T-helper 1 cell (primary cell): ENCODE results near the gene MTCL3.
"Not testable (repeated sequence)": the region's sequence is repeated elsewhere in the genome, so short reads cannot be mapped to it uniquely, and the experiment has no call there.

ENCODE experiments used
- DNase-seq, 5 donors: peaks; one replicate each; pipeline ENCODE4 v3.0.0-alpha.2; 2012 to 2020

MTCL3 gene

DNA sequence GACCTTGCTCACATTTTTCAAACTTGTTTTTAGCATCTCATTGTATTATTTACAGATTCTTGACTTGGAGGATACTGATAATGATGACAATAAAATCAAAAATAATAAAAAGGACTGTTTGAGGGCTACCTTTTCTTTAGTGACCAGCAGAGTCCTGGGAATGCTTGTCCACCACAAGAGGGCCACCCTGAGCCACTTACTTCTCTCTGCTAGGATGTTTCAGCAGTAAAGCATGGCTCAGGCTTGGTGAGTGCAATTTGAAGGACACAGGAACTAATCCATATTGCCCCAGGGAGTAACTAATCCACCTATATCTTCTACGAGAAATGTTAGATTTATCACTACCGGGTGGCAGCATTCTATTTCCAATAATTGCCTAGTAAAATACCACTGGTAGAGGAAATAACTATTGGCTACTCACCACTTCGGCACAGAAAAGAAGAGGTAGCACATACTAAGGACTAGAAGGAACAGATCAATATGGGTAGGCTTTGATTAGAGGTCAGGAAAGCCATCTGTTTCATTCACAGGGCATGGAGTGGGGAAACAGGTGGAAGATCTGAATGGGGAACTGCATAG is 54.2 kb downstream of the MTCL3 start:
- DNase-seq: peak; percentile 13 to 57 (median 34)

DNA sequence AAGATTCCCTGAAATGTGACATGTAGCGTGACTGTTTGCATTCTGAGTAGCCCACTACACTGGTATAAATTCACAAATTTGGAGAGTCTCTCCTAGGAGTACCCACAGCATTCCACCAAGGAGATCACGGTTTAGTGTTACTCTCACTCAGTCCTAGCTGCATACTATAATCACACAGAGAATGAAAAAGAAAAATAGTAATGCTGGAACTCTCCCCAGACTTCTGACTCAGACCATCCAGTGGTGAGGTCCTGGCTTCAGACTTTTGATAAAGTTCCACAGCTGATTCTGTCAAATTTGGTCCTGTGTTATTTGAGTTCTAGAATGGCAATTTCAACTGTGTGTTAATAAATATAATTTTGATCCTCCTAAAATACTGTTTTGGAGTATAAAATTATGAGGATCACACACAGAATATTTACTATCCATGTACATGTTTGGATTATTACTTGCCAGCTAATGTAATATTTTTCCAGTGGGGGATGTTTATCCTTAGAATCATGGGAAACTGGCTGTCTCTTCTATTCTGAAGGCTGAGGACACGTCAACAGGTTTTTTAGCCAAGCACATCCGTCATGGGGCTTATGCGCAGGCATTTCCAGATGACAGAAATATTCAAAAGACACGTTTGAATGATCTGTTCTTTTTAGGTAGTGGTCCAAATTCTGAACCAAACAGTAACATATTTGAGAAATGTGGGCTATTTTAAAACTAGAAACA is 54.8 kb downstream of the MTCL3 start:
- no peak for DNase-seq

DNA sequence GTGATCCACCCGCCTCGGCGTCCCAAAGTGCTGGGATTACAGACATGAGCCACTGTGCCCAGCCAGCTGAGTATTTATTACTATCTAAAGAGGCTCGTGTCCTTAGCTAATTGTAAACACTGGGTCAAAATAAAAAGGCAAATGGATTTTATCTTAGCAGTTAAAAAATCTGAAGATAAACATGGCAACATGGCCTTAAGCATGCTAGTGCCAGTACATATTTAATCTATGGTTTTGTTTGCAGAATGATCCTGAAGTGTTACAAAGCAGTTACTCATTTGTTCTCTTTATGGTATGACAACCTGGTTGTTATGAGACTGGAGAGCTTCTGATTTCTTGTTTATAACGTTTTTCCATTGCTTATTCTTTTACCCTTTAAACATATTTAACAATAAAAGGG is 56.1 kb downstream of the MTCL3 start:
- DNase-seq: no peak

DNA sequence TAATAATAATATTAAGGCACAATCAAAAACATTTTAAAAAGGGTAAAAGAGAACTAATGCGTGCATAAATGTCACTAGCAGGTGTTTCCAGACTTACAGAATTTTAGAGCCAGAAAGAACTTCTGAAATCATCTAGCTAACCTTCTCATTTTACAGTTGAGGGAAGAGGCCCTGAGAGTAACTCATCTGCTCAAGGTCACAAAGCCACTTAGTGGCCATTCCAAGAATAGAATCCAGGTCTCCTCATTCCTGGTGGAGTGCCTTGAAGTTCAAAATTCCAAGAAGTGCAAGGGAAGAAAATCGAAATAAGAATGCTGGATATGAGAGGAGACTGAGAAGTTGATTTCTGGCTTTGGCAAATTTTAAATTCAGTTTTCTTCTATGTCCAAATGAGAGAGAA is 56.8 kb downstream of the MTCL3 start:
- DNase-seq: no peak

DNA sequence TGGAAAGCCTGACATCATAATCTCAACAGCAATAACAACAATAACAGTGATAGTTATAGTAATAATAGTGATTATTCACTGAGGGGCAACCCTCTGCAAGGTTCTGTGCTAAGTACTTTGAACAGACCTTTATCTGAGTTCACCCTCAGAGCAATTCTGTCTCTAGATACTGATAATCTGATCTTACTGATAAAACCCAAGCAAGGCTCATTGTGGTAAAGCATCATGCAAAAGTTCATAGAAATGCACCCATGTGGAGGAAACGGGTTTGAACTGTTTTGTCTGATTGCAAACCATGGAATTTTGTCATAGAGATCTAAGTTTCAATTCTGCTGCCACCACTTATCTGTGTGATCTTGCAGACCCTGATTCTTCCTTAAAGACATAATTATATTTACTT is 58.7 kb downstream of the MTCL3 start:
- peak in 1 of 5 donors; percentile 20 for DNase-seq

DNA sequence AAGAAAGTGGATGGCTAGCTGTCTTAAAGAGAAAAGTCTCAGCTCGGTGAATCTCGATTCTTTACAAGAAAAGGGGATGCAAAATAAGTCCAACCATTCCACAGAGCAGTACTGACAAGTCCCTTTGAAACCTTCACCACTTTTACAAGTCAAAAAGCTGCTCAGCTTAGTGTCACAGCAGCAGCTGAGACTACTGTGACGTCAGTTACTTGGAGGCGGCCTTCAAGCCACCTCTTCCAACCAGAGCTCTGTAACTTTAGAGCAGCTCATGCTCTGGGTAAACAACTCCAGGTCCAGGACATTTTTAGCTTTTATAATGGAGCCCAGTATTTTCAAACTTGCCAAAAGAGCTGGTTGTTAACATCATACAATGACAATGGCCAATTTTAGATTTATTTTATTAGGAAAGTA is 59.9 kb downstream of the MTCL3 start, which contains the start of gene KIAA0408:
Gene KIAA0408 (minus strand): TSS at position 159 of the 411 bp plus-strand sequence. CDS start 5,408 bp downstream, outside the sequence.
- DNase-seq: no peak

DNA sequence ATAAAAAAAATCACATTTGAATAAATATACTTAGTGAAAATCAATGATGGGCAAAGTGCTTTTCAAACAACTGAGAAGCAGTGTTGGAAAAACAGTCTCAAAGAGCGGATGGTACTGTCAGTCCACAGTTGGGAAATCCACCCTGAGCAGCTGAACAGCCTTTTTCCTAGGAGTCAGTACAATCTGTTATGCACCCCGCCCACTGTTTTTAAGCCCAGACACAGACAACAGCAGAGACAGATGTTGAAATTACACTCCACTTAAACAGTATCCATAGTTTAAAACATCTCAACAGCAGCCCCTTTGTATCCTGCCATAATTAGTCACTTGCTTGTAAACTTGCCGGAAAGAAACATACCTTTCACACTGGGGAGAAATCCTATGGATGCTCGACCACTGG is 60.3 kb downstream of the MTCL3 start:
- no peak for DNase-seq

DNA sequence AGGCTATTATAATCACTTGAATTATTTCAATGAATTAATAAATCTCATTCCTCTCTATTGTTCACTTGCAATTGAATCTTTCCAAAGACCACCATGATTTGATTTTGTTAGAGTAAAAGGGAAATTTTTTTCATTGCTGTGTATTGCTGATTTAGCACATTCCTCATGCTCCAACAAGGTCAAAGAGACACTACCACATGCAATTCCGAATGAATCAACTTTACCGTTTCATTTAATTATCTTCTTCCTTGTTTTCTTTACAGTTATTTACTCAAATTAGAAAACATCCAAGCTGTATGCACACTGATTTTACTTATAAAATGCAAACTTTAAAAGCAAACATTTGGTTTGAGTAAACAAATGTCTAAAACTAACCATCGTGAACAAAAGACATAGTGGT is 60.9 kb downstream of the MTCL3 start:
- DNase-seq: no peak

DNA sequence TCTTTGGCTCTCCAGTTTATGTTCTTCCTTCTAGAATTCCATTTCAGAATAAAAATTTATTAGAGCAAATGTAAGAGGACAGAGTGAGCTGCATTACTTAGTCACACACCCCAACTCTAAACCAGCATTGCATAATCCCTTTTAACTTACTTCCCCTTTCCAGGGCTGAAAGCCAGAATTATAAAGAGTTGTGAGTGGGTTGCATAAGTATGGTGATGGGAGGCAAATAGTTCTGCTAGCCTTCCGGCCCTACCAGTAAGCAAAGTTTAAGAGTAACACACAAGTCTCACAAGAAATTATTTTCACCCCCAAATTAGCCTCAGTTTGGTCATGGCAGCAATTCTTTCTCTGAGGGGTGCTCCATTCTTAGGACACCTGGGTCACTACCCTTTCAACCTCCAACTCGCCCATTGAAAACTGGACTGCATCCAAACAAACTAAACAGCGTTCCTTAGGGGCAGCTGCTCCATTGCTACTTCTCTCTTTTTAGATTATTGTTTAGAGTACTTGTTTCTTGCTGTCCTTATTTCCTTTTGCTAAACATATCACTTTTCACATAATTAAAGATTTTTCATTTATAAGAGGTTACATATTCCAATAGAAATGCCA is 61.6 kb downstream of the MTCL3 start:
- no peak for DNase-seq

DNA sequence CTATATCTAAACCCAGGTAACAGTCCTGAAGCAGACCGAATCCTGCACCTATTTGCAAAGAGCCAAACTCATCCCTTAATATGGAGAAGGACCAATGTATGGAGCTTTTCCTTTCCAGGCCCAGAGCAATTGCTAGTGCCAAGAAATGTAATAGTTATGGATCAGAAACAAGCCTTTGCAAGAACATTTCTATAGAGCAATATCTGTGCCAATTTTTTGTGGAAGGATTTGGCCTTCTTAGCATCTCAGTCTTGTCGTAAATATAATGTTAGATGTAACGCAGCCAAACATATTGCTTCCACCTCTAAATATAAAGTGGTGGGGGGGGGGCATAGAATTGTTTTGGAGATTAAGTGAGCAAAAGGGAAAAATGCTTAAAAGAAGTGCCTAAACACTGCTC is 62.7 kb downstream of the MTCL3 start:
- DNase-seq: no peak

DNA sequence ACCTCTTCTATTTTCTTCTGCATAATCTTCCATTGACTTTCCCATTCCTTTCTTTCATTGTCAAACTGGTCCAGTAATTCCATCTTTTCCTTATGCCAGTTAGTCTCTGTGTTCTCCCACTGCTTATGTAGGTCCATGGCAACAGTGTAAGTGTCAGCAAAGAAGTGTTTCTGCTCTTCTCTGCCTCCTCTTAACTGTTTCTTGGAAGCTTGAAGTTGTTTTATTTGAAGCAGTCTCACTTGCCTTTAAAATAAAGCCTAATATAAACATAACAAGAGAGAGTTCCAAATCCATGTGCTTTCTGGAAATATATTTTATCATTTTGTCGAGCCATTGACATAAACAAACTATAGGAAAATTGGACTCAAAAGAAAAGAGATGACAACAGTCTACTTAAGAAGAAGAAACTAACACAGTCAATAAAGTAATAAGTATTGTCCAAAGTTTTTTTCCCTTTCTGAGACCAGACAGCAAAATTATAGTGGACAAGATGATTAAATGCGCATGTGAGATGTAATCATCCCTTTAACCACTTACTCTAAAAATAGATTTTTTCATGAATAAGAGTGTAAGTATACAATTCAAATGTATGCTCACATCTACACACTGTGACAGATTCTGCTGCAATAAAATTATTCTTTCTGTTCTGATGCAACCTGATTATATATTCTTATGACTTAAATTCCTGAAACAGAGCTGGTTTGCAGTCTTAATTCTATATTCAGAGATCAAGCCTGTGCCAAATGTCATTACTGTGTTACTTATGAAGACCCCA is 65.1 kb downstream of the MTCL3 start:
- no peak for DNase-seq

DNA sequence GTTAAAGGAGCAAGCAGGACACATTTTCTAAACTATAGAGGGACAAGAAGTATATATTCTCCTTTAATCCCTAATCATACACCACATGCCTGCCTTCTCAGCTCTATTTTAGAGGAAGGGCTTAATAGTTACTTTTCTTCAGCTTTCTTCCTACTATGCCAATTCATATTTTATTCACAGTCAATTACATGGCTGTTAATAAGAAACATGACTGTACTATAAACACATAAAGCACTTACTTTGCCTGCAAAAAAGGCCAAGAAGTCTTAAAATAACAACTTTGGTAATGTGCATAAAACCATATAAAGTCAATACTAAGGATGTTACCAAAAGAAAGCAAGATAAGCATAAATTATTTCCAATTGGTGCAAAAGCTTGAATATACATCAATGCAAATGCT is 66.3 kb downstream of the MTCL3 start:
- DNase-seq: no peak

DNA sequence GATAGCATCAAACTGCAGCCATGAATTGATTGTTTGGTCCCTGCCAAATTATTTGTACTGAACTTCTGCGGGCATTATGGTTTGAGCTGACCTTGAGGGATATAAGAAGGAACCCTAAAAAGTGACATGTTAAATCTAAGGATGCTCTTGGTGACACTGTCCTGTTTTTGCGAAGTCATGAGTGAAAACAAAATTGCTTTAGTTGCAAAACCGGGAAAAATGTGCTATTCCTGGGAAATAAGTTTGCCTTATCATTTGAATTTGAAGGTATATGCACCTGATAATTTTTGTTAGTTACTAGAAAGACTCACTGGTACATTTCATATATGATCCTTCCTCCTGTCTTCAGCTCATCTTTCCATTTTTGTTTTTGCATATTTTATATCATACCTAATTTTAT is 67.7 kb downstream of the MTCL3 start:
- no peak for DNase-seq

DNA sequence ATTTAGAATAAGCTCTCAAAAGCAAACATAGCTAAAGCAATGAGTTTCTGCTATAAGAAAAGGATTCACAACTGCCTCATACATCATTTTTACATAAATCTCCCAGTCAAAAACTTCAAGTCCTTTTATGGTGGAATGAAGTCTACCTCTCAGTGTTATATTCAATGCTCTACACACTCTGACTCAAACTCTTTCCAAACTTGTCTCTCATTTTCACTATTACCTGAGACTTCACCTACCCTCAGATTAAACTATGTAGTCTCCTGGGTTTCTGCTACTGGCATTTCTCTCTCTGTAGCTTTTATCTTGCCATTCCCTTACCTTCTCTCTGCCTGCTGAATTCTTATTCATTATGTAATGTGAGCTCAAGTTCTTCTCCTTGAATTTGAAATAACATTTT is 71.4 kb downstream of the MTCL3 start:
- no peak for DNase-seq

DNA sequence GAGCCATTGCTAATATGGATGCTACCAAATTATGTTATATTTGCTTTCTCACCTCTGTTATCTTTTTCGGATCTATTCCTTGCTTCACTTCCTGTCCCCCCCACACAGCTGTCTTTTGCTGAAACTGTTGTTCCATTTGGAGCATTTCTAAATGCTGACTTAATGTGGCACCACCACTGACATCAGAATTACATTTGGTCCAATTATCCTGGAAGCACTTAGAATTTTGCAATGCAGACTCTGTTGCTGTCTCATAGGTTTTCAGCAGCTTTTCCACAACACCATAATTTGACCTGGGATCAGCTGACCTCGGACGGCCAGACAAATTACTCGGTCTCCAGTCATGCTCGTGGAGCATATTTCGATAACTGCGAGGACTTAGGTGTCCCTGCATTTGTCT is 72.8 kb downstream of the MTCL3 start:
- DNase-seq: no peak

DNA sequence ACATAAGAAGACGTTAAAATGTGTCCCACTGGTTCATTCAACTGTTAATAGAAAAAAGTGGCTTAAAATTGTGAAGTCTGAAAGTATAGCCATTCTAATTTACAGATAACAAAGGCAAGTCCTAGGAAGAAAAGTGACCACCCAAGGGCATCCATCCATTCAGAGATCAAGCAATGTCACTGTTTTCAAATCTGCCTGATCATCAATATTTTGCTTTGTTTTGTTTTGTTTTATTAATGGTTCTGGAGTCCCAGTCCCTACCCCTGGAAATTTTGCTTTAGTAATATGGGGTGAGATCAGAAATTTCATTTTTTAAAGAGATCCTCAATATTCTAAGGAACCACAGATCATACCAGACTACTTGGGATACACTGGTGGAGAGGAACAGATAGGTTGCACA is 77.3 kb downstream of the MTCL3 start:
- no peak for DNase-seq

DNA sequence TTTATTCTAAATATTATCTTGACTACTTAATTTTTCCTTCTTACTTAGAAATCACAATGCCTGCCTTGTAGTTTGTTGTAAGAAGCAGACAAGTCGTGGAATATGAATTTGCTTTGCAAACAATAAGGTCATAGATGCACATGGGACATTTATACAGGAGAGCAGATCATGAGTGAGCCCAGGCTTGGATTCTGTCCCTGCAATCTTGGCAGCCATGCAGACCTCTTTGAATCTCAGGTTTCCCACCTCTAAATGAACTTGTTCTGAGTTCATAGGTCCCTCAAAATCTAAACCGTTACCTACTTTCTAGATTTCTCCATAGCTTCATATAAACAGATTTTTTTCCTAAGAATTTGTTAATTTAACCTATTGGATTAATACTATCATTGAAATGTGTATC is 79.4 kb downstream of the MTCL3 start:
- no peak for DNase-seq

DNA sequence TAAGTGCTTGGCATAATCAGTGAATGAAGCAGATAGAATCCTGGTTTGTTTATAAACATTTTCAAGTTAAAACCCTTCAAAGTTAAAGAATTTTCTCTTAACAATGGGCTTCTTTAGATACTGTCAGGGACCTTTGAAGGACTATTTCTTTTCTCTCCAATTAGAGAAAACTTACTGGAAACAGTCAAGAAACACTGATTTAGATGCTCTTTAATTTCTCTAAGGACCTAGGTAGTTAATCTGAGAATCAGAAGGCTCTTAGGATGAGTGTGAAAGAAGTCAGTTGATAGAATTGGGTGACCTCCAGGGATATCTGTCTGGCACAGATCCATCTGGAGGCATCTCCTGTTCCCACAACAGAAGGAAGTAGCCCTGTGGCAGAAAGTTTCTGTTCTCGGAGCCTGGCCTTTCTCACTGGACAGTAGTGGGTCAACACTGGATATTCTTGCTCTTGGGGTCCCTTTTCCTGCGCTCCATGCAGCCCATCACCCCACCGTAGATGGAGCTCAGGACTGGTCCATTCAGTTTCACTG is 82.5 kb downstream of the MTCL3 start:
- no peak for DNase-seq

DNA sequence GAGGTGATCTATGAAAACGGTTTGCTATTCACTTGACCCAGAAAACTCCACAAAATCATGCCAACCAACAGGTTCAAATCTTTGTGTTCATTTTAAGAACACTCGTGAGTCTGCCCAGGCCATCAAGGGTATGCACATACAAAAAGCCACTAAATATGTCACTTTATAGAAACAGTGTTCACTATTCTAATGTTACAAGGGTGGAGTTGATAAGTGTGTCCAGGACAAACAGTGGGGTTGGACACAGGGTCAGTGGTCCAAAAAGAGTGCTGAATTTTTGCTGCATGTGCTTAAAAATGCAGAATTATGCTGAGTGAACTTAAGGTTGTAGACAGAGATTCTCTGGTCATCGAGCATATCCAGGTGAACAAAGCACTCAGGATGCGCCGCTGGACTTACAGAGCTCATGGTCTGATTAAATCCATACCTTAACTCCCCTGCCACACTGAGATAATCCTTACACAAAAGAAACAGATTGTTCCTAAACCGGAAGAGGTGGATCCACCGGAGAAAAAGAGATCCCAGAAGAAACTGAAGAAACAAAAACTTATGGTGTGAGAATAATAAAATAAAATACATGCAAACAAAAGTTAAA is 83.4 kb downstream of the MTCL3 start:
- no peak for DNase-seq

DNA sequence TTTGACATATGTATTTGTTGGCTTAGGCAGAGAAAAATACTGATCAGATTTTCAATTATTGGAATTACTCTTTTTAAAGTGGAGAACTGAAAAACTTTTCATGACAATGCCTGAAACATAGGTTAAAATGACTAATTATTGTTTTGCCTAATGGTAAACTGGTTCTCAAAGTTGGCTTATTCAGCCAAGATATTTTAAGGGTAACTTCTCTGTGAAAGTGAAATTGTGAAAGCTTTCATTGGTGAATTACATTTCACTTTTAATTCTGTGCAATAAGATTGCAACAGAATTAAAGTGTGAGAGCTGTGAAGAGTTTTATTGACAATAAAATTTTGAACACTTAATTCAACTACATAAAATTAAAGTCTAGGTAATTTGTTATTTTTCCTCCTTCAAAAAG is 84.5 kb downstream of the MTCL3 start:
- DNase-seq: no peak

DNA sequence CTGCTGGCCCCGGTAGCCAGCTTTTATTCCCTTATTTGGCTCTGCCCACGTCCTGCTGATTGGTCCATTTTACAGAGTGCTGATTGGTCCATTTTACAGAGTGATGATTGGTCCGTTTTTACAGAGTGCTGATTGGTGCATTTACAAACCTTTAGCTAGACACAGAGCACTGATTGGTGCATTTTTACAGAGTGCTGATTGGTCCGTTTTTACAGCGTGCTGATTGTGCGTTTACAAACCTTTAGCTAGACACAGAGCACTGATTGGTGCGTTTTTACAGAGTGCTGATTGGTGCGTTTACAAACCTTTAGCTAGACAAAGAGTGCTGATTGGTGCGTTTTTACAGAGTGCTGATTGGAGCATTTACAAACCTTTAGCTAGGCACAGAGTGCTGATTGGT is 90.6 kb downstream of the MTCL3 start:
- DNase-seq: not testable (repeated sequence)

DNA sequence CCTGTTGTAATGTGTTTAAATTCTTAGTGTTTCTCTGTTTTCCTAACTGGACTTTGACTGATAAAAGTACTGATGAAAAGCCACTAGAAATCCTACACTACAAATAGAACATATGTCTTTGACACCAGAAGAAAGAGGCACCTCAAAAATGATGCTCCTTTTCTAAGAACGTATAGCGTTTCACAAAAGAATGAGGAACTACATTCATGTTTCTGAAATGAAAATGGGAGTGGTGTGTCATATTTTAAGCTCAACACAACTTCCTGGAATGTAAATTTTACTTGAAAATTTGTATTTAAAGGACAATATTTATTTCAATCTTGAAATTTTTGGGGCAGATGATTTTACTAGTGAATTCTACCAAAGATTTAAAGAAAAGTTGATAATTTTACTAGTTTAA is 95.2 kb downstream of the MTCL3 start:
- DNase-seq: no peak
